GM12891 (cell line): ENCODE results near the gene PPP3R1.

ENCODE experiments used
- DNase-seq: peaks from one replicate; pipeline ENCODE4 v3.0.0; 2011; ENCODE audit warnings: low spot score; ENCODE audit not compliant: insufficient read length
- FAIRE-seq: peaks from 2 replicates; lab custom pipeline; 2011; peaks lifted over from hg19 to GRCh38; lab: Jason Lieb, UNC
- PAX5 ChIP-seq: IDR thresholded peaks from 2 replicates; pipeline ENCODE4 v1.6.1; 2011; ENCODE audit warnings: low read length, moderate library complexity, mild to moderate bottlenecking; ENCODE audit not compliant: insufficient read depth, severe bottlenecking
- POLR2A ChIP-seq: IDR thresholded peaks from 2 replicates; pipeline ENCODE4 v1.6.1; 2011; ENCODE audit warnings: low read depth, low read length, control low read depth
- POLR2AphosphoS5 ChIP-seq: IDR thresholded peaks from 2 replicates; pipeline ENCODE4 v1.6.1; 2011; ENCODE audit warnings: low read depth, low read length, control low read depth
- POU2F2 ChIP-seq: IDR thresholded peaks from 2 replicates; pipeline ENCODE4 v1.6.1; 2011; ENCODE audit warnings: low read depth, mild to moderate bottlenecking, control low read depth, low read length, moderate library complexity
- SPI1 ChIP-seq: IDR thresholded peaks from 2 replicates; pipeline ENCODE4 v1.6.1; 2011; ENCODE audit warnings: low read depth, low read length, control low read depth
- TAF1 ChIP-seq: IDR thresholded peaks from 2 replicates; pipeline ENCODE4 v1.6.1; 2011; ENCODE audit warnings: low read depth, low read length, control low read depth

Gene PPP3R1

GRCh38 chr2:68203587-68203986, 48.7 kb downstream of the PPP3R1 start:
- peak; percentile 78 for FAIRE-seq
- peak; percentile 37 for DNase-seq
- peak; percentile 94 for TF ChIP-seq POU2F2
- no peak for TF ChIP-seq SPI1

GRCh38 chr2:68200157-68200787, 52.1 kb downstream of the PPP3R1 start:
- no peak for FAIRE-seq
- TF ChIP-seq POLR2AphosphoS5 (no peak), SPI1 (no peak), TAF1 (no peak), PAX5 (no peak), POLR2A (no peak), POU2F2 (no peak)
- DNase-seq: no peak

- DNase-seq: no peak
- no peak for FAIRE-seq
- no peak for TF ChIP-seq POU2F2
- TF ChIP-seq TAF1: no peak
- no peak for TF ChIP-seq POLR2AphosphoS5
- TF ChIP-seq POLR2A: no peak
- TF ChIP-seq SPI1: no peak
- no peak for TF ChIP-seq PAX5
Measured at GRCh38 chr2:68196120-68196716, 56.1 kb downstream of the PPP3R1 start.

GRCh38 chr2:68195096-68195495, 57.2 kb downstream of the PPP3R1 start:
- DNase-seq (no peak), FAIRE-seq (no peak)
- TF ChIP-seq POLR2AphosphoS5 (no peak), PAX5 (no peak)

GRCh38 chr2:68193787-68194372, 58.5 kb downstream of the PPP3R1 start:
- FAIRE-seq (no peak), DNase-seq (no peak)
- TF ChIP-seq TAF1 (no peak), POLR2AphosphoS5 (no peak), PAX5 (no peak), POLR2A (no peak), SPI1 (no peak), POU2F2 (no peak)

GRCh38 chr2:68193144-68193543, 59.2 kb downstream of the PPP3R1 start:
- FAIRE-seq (peak; percentile 41), DNase-seq (no peak)
- TF ChIP-seq PAX5 (no peak), POLR2AphosphoS5 (no peak)

GRCh38 chr2:68190991-68191731, 61.2 kb downstream of the PPP3R1 start:
- FAIRE-seq: peak; percentile 73
- TF ChIP-seq SPI1 (no peak), POLR2AphosphoS5 (no peak)
- no peak for DNase-seq

- no peak for TF ChIP-seq TAF1
- TF ChIP-seq PAX5: no peak
- no peak for TF ChIP-seq POU2F2
- TF ChIP-seq POLR2AphosphoS5: no peak
- no peak for TF ChIP-seq SPI1
- TF ChIP-seq POLR2A: no peak
- DNase-seq (no peak), FAIRE-seq (no peak)
Measured at GRCh38 chr2:68189991-68190784, 62.1 kb downstream of the PPP3R1 start.

- FAIRE-seq: no peak
- DNase-seq: no peak
- no peak for TF ChIP-seq POLR2A
- TF ChIP-seq TAF1: no peak
- TF ChIP-seq SPI1: no peak
- TF ChIP-seq PAX5: no peak
- TF ChIP-seq POU2F2: no peak
- TF ChIP-seq POLR2AphosphoS5: no peak
Measured at GRCh38 chr2:68188831-68189230, 63.5 kb downstream of the PPP3R1 start.
